ENCODE measurements around the gene ERI3. TPM values are rescaled to one million over a fixed set of nuclear protein-coding genes. Genes with fewer than 3 reads are reported as not detected.

The ERI3 gene
- total and polyA plus RNA-seq, 2 of the 13 experiments (the other 11 are each of a cell fraction or from before 2014, with no cell fraction given): 35.6 to 35.9 TPM

GRCh38 chr1:44239331-44239960 lies 115.6 kb downstream of the ERI3 start:
- no peaks in the 10 kb centered on the region for H4K20me1 ChIP-seq (ENCODE audit: insufficient read depth, low read length)
- BruUV-seq (replicated peaks): no TSS peak
- peak; percentile 48 for DNase-seq (ENCODE audit: low spot score)
- intact Hi-C loops (cut with micrococcal nuclease; ENCODE audit: unreplicated experiment): loop anchor here (5.0 kb wide), 1 partner anchor 78 kb away; no protein-coding TSS in a partner anchor
- H3K27ac ChIP-seq (ENCODE audit: extremely low read length, insufficient read depth, low read length): peak overlapping the region; percentile 19
- no peak overlapping the region for H3K4me3 ChIP-seq (replicated peaks in 1 of 3; ENCODE audit: insufficient read depth in 1 of 3, low read depth in 2 of 3, low read length in 3 of 3)
- in situ Hi-C loops (cut with HindIII; ENCODE audit: extremely low pct_ligation_motif_present, low pct_unique_long_range_greater_than_20kb): loop anchor here (5.0 kb wide), 1 partner anchor 43 kb away; no protein-coding TSS in a partner anchor
- CTCF ChIA-PET (ENCODE audit: low intra/inter-chr PET ratio, low total read pairs): interaction anchor here (1.8 kb wide), 1 partner anchor 79 kb away, joined by 6 read pairs; no protein-coding TSS in a partner anchor
- no peaks in the 10 kb centered on the region for H3K27me3 ChIP-seq (ENCODE audit: control insufficient read depth in 1 of 2, insufficient read depth in 2 of 2, low read length in 2 of 2)
- 20% methylated on average over 4 of the region's 8 CpGs for WGBS (ENCODE audit: low lambda C conversion rate)
- H3K36me3 ChIP-seq (replicated peaks in 1 of 2; ENCODE audit: control insufficient read depth in 1 of 2, insufficient read depth in 2 of 2, low read length in 2 of 2): peaks cover 1 to 8% of the 10 kb centered on the region in 2 experiments; a peak in 2 of 5 replicates
- peak overlapping the region; percentile 19; the same call in 1 of the 2 replicates for H3K4me2 ChIP-seq (ENCODE audit: low read depth, low read length)
- POLR2A ChIA-PET: interaction anchor here (1.8 to 2.2 kb wide), 2 partner anchors 22 to 43 kb away, joined by 5 to 9 read pairs; no protein-coding TSS in a partner anchor
- ATAC-seq: peak; percentile 75
- H3K4me1 ChIP-seq (ENCODE audit: insufficient read depth, low read length): peaks cover 22% of the 10 kb centered on the region
- no peak overlapping the region for H2AFZ ChIP-seq (ENCODE audit: low read length)
- FAIRE-seq: no peak
- no peaks in the 10 kb centered on the region for H3K9me3 ChIP-seq (ENCODE audit: low read length)
- no peaks in the 10 kb centered on the region for H3K79me2 ChIP-seq (ENCODE audit: insufficient read depth, low read length)
- H3K9ac ChIP-seq (ENCODE audit: insufficient read depth, low read depth, low read length): no peak overlapping the region
- TF ChIP-seq REPIN1 (CRISPR knock-in tag; IDR thresholded peaks at IDR 0.05; ENCODE audit: borderline replicate concordance, low read depth) (peak; percentile 86; the same call in 1 of the 2 replicates), DNMT3B (CRISPR knock-in tag; conservative IDR thresholded peaks at IDR 0.05) (no peak), HIVEP1 (CRISPR knock-in tag; IDR thresholded peaks at IDR 0.05) (no peak), ZNF562 (CRISPR knock-in tag; IDR thresholded peaks at IDR 0.05; ENCODE audit: borderline replicate concordance) (no peak), ZMYM4 (CRISPR knock-in tag; IDR thresholded peaks at IDR 0.05) (no peak), HMGXB3 (CRISPR knock-in tag; IDR thresholded peaks at IDR 0.05; ENCODE audit: borderline replicate concordance) (no peak), IRF2 (CRISPR knock-in tag; IDR thresholded peaks at IDR 0.05) (no peak), ZNF850 (CRISPR knock-in tag; conservative IDR thresholded peaks at IDR 0.05) (no peak), ZMYM2 (CRISPR knock-in tag; IDR thresholded peaks at IDR 0.05) (no peak), ZNF44 (CRISPR knock-in tag; IDR thresholded peaks at IDR 0.05) (no peak), YEATS4 (CRISPR knock-in tag; IDR thresholded peaks at IDR 0.05; ENCODE audit: borderline replicate concordance) (no peak)
- TF ChIP-seq, protein P1, sequence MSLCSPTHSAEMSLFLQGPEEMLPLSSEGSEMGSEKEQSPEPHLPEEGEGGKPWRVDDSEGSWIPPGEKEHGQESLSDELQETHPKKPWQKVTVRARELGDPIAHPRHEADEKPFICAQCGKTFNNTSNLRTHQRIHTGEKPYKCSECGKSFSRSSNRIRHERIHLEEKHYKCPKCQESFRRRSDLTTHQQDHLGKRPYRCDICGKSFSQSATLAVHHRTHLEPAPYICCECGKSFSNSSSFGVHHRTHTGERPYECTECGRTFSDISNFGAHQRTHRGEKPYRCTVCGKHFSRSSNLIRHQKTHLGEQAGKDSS (CRISPR knock-in tag; IDR thresholded peaks at IDR 0.05; ENCODE audit: borderline replicate concordance, low read depth): no peak
- TF ChIP-seq, protein P2, sequence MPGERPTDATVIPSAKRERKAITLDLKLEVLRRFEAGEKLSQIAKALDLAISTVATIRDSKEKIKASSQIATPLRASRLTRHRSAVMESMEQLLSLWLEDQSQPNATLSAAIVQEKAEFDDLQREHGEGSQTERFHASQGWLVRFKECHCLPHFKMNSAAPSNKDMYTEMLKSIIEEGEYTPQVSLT (CRISPR knock-in tag; IDR thresholded peaks at IDR 0.05; ENCODE audit: borderline replicate concordance, low read depth): no peak
- TF ChIP-seq, protein P3, sequence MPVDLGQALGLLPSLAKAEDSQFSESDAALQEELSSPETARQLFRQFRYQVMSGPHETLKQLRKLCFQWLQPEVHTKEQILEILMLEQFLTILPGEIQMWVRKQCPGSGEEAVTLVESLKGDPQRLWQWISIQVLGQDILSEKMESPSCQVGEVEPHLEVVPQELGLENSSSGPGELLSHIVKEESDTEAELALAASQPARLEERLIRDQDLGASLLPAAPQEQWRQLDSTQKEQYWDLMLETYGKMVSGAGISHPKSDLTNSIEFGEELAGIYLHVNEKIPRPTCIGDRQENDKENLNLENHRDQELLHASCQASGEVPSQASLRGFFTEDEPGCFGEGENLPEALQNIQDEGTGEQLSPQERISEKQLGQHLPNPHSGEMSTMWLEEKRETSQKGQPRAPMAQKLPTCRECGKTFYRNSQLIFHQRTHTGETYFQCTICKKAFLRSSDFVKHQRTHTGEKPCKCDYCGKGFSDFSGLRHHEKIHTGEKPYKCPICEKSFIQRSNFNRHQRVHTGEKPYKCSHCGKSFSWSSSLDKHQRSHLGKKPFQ (CRISPR knock-in tag; IDR thresholded peaks at IDR 0.05; ENCODE audit: insufficient replicate concordance): no peak
- TF ChIP-seq, protein P4, sequence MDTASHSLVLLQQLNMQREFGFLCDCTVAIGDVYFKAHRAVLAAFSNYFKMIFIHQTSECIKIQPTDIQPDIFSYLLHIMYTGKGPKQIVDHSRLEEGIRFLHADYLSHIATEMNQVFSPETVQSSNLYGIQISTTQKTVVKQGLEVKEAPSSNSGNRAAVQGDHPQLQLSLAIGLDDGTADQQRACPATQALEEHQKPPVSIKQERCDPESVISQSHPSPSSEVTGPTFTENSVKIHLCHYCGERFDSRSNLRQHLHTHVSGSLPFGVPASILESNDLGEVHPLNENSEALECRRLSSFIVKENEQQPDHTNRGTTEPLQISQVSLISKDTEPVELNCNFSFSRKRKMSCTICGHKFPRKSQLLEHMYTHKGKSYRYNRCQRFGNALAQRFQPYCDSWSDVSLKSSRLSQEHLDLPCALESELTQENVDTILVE (CRISPR knock-in tag; IDR thresholded peaks at IDR 0.05): no peak
